ENCODE results near the gene GRN. TPM values are rescaled to one million over a fixed set of nuclear protein-coding genes. Genes with fewer than 3 reads are reported as not detected.
A peak's percentile ranks its signal among the peaks of the same experiment; 100 is the strongest.
"Not testable (repeated sequence)": the region's sequence is repeated elsewhere in the genome, so short reads cannot be mapped to it uniquely, and the experiment has no call there.

Gene GRN
- total RNA-seq, 2 donors from 2014 or later, result 31.7 to 47.7 TPM

- Mint-ChIP-seq H3K27me3 (peaks cover 44% of the 10 kb centered on the region), H3K4me1 (peaks cover 9% of the 10 kb centered on the region), H3K27ac (no peak within 1 kb of the TSS), H3K36me3 (ENCODE audit: low read depth) (no peaks in the 10 kb centered on the region), H3K4me3 (peak within 1 kb of the TSS; percentile 86)
- peak; percentile 65 to 73 (median 65) for DNase-seq
- ATAC-seq, result peak; percentile 93
- no peaks in the 10 kb centered on the region for H3K9me3 ChIP-seq (ENCODE audit: control insufficient read depth, low read length, poor library complexity, severe bottlenecking)
These were observed 18.6 kb downstream of the GRN start, which contains the start of gene FAM171A2 for GRCh38 chr17:44363613-44364159. Gene FAM171A2, minus strand, starts transcription at chr17:44363853. Its CDS starts 139 bp downstream, at chr17:44363714.

DNA sequence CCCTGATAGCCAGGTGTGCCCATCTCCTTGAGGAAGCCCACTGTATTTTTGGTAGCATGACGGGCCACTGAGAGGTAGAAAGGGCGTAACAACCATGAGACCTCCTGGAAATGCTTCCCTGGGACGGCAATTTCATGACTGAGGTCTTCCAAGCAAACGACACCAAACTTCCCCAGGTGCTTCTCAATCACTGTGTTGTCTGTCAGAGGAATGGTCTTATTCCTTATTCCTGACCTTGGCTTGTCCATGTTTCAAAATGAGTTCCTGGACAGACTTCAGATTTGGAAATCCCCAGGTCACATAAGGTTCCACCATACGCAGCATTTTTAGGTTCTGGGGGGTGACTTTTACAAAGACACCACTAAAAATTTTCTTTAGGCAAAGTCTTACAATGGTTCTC is 19.9 kb downstream of the GRN start:
- ATAC-seq; H3K27ac Mint-ChIP-seq; H3K36me3 Mint-ChIP-seq (ENCODE audit: low read depth); H3K4me3 Mint-ChIP-seq; H3K9me3 ChIP-seq (ENCODE audit: control insufficient read depth, low read length, poor library complexity, severe bottlenecking); DNase-seq; H3K4me1 Mint-ChIP-seq: not testable (repeated sequence)
- peaks cover 50% of the 10 kb centered on the region for H3K27me3 Mint-ChIP-seq

DNA sequence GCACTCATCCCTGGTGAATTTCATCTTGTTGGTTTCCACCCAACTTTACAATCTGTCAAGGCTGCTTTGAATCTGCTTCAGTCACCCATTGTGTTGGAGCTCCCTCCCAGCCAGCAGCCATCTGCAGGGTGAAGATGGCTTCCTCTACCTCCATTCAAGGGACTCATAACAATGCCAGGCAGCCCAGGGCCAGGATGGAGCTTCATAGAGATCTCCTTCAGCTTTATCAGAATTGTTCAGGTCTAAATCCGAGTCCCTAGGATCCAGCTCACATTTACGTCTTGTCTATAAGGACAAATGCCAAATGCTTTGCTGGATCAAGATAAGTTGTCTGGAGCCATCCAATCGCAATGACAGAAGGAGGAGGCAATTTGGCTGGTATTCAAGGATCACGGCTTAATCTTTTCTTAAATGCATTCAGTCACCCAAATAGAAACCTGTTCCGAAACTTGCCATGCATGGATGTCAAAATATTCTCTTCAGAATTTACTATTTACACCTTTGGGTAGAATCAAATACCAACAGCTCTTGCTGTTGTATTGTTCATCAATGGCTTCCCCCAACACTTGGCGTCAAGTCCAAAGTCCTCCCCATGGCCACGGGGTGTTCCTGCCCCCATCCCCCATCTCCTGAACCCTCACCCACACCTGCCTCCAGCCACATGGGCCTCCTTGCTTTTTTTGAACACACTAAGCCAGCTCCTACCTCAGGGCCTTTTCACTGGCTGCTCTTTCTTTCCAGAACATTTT is 22.3 kb downstream of the GRN start:
- H3K9me3 ChIP-seq (ENCODE audit: control insufficient read depth, low read length, poor library complexity, severe bottlenecking), result no peaks in the 10 kb centered on the region
- no peak for DNase-seq
- Mint-ChIP-seq H3K27me3 (peaks cover 49% of the 10 kb centered on the region), H3K4me3 (no peak overlapping the region), H3K4me1 (peaks cover 2% of the 10 kb centered on the region), H3K36me3 (ENCODE audit: low read depth) (no peaks in the 10 kb centered on the region), H3K27ac (no peak overlapping the region)
- ATAC-seq, result no peak

GRCh38 chr17:44368391-44369243 is 23.5 kb downstream of the GRN start:
- DNase-seq; H3K4me1 Mint-ChIP-seq; H3K4me3 Mint-ChIP-seq; H3K36me3 Mint-ChIP-seq (ENCODE audit: low read depth); H3K9me3 ChIP-seq (ENCODE audit: control insufficient read depth, low read length, poor library complexity, severe bottlenecking); H3K27ac Mint-ChIP-seq; ATAC-seq: not testable (repeated sequence)
- peaks cover 58% of the 10 kb centered on the region for H3K27me3 Mint-ChIP-seq

- not testable (repeated sequence) for DNase-seq; H3K36me3 Mint-ChIP-seq (ENCODE audit: low read depth)
These were observed 24.4 kb downstream of the GRN start for GRCh38 chr17:44369414-44370023.

DNA sequence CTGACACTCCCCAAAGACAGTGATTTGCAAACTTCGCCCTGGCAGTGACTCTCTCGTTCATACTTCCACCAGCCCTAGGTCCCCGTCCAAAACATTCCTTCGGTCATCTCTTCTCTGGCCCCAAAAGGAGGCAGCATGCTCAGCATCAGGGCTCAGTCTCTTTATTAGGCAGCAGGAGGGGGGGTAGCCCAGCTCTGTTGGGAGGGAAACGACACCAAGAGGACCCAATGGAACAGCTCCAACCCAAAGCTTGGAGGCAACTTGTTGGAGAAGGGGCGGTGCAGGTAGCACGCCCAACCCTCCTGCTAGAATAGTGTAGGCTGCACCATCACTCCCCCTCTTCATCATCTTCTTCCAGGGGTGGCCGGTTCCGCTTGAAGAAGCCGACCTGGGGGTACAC is 26.9 kb downstream of the GRN start:
- peaks cover 39% of the 10 kb centered on the region for H3K27me3 Mint-ChIP-seq
- ATAC-seq, result no peak
- no peaks in the 10 kb centered on the region for H3K9me3 ChIP-seq (ENCODE audit: control insufficient read depth, low read length, poor library complexity, severe bottlenecking)
- peaks cover 2% of the 10 kb centered on the region for H3K4me1 Mint-ChIP-seq
- no peak overlapping the region for H3K4me3 Mint-ChIP-seq
- no peak for DNase-seq
- H3K36me3 Mint-ChIP-seq (ENCODE audit: low read depth), result no peaks in the 10 kb centered on the region
- no peak overlapping the region for H3K27ac Mint-ChIP-seq

More at GRCh38 chr17:44369414-44370023, 24.4 kb downstream of the GRN start:
- not testable (repeated sequence) for H3K4me3 Mint-ChIP-seq; H3K27ac Mint-ChIP-seq; H3K4me1 Mint-ChIP-seq; H3K9me3 ChIP-seq (ENCODE audit: control insufficient read depth, low read length, poor library complexity, severe bottlenecking); ATAC-seq
- H3K27me3 Mint-ChIP-seq, result peaks cover 57% of the 10 kb centered on the region

- H3K4me1 Mint-ChIP-seq, result no peaks in the 10 kb centered on the region
- H3K9me3 ChIP-seq (ENCODE audit: control insufficient read depth, low read length, poor library complexity, severe bottlenecking), result no peaks in the 10 kb centered on the region
- peaks cover 36% of the 10 kb centered on the region for H3K27me3 Mint-ChIP-seq
- no peak for ATAC-seq
- no peak for DNase-seq
- no peak overlapping the region for H3K4me3 Mint-ChIP-seq
- H3K36me3 Mint-ChIP-seq (ENCODE audit: low read depth), result no peaks in the 10 kb centered on the region
- no peak overlapping the region for H3K27ac Mint-ChIP-seq
These were observed 29.4 kb downstream of the GRN start for GRCh38 chr17:44374306-44375195.

- H3K4me1 Mint-ChIP-seq, result no peaks in the 10 kb centered on the region
- no peaks in the 10 kb centered on the region for H3K9me3 ChIP-seq (ENCODE audit: control insufficient read depth, low read length, poor library complexity, severe bottlenecking)
- no peaks in the 10 kb centered on the region for H3K36me3 Mint-ChIP-seq (ENCODE audit: low read depth)
- peaks cover 33% of the 10 kb centered on the region for H3K27me3 Mint-ChIP-seq
- ATAC-seq, result no peak
- H3K27ac Mint-ChIP-seq, result no peak overlapping the region
- no peak for DNase-seq
- no peak overlapping the region for H3K4me3 Mint-ChIP-seq
These were observed 30.3 kb downstream of the GRN start for GRCh38 chr17:44375196-44376017.

DNA sequence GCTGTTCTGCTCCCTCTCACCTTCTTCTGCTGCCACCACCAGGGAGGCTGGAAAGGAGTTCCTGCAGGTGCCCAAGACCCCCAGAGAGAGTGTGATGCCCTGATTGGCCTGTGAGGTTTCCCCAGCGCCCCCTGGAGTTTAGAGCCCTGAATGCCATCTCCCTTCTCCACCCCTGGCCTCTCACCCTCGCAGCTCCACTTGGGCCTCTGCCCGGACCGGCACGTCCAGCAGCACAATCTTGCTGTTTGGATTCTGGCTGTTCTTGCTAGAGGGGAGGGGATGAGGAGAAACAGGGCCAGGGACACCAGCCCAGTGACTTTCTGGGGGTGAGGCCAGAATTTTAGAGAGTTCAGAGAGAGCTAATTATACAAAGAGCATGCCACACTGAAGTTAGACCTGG is 31.0 kb downstream of the GRN start:
- DNase-seq (no peak), ATAC-seq (peak; percentile 40)
- Mint-ChIP-seq H3K4me1 (no peaks in the 10 kb centered on the region), H3K4me3 (no peak overlapping the region), H3K36me3 (ENCODE audit: low read depth) (no peaks in the 10 kb centered on the region), H3K27me3 (peaks cover 37% of the 10 kb centered on the region), H3K27ac (no peak overlapping the region)
- H3K9me3 ChIP-seq (ENCODE audit: control insufficient read depth, low read length, poor library complexity, severe bottlenecking), result no peaks in the 10 kb centered on the region

GRCh38 chr17:44376779-44377178 is 31.7 kb downstream of the GRN start:
- H3K9me3 ChIP-seq (ENCODE audit: control insufficient read depth, low read length, poor library complexity, severe bottlenecking), result no peaks in the 10 kb centered on the region
- Mint-ChIP-seq H3K36me3 (ENCODE audit: low read depth) (no peaks in the 10 kb centered on the region), H3K27me3 (peaks cover 38% of the 10 kb centered on the region), H3K4me1 (peaks cover under 1% of the 10 kb centered on the region), H3K4me3 (no peak overlapping the region), H3K27ac (no peak overlapping the region)
- ATAC-seq, result no peak
- no peak for DNase-seq

GRCh38 chr17:44378171-44378705 is 33.1 kb downstream of the GRN start:
- H3K9me3 ChIP-seq (ENCODE audit: control insufficient read depth, low read length, poor library complexity, severe bottlenecking), result no peaks in the 10 kb centered on the region
- Mint-ChIP-seq H3K4me1 (peaks cover 7% of the 10 kb centered on the region), H3K4me3 (no peak overlapping the region), H3K36me3 (ENCODE audit: low read depth) (no peaks in the 10 kb centered on the region), H3K27ac (no peak overlapping the region), H3K27me3 (peaks cover 41% of the 10 kb centered on the region)
- DNase-seq (no peak), ATAC-seq (no peak)
